ENCODE results near the gene GNPAT.
"Not testable (repeated sequence)": the region's sequence is repeated elsewhere in the genome, so short reads cannot be mapped to it uniquely, and the experiment has no call there.

GNPAT gene

DNA sequence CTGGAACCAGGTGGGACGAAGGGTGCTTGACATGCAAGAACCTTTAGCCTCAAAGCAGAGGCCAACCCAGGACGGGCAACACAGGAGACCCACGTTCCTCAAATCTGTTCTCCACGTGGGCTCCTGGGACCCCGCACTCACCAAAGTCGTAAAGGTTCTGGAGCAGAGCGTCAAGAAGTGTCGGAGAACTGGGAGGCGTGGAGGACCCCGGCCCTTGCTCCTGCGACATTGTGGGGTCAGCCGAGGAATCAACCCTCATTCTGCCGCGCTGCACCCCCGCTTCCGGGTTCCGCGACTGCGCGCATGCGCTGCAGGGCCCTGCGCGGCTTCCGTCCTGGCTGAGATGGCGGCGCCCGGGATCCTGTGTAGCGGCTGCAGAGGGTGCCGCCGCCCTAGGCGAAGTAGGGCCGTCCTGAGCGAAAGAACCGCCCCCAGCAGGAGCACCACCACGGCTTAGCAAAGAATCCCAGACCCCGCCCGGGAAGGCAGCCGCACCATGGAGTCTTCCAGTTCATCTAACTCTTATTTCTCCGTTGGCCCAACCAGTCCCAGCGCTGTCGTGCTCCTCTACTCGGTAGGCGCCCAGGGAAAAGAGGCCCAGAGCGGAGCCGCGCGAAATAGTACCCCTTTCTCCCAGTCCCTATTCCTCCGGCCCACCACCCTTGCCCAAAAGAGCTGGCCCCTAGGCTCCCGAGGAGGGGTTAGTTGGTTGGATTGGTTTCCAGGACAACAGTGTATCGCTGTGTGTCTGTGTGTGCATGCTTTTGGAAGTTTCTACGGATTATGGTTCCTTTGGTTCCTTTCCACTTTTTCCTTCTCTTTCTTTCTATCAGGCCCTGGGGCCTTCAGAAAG is at the start of gene GNPAT:
GNPAT (plus strand) TSS at position 330 of the 853 bp plus-strand sequence; CDS start at position 497, 167 bp downstream.
- peak; percentile 83 to 86 for DNase-seq (ENCODE audit: low read depth in 2 of 2)

DNA sequence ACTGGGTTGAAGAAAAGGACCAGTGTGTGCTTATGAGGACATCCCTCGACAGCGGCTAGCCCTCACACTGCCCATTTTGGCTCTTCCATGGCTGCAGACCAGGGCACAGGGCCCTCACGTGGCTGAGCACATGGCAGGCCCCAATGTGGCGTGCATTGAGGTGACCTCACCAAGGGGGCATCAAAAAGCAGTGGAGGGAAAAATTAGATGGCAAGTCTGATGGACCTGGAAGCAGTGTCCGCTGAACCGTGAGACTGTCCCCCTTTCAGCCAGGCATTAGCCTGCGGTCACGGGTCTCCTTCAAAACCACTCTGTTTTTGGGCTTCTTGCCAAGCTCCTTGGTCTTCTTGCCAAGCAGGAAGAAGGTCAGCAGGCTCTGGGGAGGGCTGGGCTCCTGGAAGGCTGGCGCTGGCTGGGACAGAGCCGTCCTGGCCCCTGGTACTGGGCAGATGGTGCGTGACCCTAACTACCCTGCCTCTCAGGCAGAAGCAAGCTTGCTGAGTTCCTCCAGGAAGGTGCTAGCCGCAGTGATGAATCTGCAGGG is 48.3 kb upstream of the GNPAT start:
- no peak for DNase-seq (ENCODE audit: low read depth in 2 of 2)

DNA sequence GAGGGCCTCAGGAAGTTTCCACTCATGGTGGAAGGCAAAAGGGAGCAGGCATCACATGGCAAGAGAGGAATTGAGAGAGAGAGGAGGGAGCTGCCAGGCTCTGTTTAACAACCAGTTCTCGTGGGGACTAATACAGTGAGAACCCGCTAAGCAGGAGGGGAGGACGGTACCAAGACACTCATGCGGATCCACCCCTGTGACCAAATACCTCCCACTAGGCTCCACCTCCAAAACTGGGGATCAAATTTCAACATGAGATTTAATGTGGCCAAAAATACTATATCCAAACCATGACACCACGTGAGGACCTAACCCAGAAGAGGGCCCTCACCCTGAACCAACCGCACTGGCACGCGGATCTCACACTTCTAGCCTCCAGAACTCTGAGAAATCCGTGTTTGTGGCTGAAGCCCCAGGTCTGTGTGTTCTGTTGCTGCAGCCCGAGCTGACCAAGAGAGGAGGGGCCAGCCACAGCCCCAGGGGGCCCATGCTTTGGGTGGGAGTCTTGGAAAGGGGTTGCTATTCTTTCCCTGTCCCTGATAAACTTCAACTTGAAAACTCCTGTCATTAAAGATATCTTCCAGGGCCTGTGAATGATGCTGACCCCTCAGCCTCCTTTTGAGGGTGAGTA is 47.2 kb upstream of the GNPAT start:
- DNase-seq (ENCODE audit: low read depth in 2 of 2): no peak

DNA sequence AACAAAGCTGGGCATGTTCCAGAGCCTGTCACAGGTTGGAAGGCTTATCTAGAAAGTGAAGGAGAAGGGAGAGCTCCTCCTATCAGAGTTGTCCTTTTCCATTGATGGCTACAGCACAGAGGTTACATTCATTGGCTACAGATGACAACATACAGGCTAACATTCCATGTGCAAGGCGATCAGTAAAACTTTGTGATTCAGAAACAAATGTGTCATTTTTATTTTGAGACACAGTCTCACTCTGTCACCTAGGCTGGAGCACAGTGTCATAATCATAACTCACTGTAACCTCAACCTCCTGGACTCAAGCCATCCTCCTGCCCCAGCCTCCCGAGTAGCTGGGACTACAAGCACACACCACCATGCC is 46.6 kb upstream of the GNPAT start:
- no peak for DNase-seq (ENCODE audit: low read depth in 2 of 2)

DNA sequence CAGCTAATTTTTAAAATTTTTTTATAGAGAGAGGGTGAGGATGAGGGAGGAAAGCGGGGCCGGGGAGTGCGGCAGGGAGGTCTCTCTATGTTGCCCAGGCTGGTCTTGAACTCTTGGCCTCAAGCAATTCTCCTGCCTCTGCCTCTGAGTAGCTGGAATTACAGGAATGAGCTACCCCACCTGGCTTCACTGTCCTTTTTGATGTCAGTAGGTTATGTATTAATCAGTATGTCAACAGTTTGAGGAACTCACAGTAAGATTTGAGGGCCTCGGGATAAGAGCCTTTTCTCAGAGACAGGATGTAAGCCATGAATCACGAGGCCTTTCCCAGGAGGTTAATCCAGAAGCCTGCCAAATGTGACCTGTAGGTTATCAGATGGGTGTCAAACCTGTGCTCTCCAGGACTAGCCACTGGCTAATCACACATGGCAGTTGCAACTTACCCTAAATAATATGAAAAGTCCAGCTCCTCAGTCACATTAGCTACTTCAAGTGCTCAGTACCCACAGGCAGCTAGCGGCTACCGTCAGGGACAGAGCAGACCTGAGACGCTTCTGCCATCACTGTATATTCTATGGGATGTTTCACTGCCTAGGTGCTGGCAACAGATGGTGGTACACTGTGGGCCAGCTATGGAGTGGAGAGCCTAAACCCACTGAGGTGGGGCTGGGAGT is 46.0 kb upstream of the GNPAT start:
- no peak for DNase-seq (ENCODE audit: low read depth in 2 of 2)

DNA sequence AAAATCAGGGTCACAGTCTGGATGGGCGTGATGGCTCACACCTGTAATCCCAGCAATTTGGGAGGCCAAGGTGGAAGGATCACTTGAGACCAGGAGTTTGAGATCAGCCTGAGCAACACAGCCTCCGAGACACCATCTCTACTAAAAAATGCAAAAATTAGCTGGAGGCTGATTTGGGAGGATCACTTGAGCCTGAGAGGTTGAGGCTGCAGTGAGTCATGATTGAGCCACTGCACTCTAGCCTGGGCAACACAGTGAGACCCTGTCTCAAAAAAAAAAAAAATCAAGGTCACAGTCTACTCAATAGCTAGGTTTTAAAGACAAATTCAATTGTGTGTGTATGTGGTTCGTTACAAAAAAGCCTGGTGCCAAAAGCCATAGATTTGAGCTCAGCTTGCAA is 44.7 kb upstream of the GNPAT start:
- DNase-seq (ENCODE audit: low read depth in 2 of 2): no peak

DNA sequence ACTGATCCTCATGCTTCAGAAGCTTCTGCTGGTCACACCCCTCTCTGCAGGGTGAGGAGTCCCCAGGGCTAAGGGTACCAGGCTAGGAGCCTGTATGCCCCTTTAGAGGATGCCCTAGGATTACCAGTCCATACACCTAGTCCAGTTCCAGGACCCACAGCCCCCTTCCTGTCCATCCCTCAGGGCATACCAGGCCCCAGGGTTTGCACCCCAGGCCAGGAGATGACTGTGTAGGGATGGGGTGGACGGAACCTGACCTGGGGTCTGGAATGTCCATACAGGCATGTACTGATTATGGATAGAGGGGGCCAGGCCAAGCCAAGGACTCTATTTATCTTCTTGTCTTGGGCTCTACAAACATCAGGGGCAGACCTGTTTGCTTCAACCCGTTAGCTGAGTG is 44.3 kb upstream of the GNPAT start:
- no peak for DNase-seq (ENCODE audit: low read depth in 2 of 2)

DNA sequence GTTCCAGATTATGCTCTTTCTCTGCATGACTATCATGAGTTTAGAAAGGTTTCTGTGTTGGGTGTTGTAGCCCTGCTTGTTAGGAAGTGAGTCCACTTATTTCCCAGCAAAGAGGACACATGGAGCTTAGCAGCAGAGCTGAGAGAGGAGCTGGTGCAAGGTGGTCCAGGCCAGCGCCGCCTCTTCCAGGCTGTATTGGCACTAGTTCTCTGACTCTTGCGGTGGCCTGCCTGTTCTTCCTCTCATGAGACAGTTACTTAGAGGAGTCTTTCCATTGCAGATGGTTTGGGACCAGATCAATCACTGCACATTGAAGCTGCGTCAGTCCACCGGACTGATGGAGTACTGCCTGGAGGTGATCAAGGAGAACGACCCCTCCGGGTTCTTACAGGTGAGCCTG is 41.1 kb upstream of the GNPAT start:
- no peak for DNase-seq (ENCODE audit: low read depth in 2 of 2)

DNA sequence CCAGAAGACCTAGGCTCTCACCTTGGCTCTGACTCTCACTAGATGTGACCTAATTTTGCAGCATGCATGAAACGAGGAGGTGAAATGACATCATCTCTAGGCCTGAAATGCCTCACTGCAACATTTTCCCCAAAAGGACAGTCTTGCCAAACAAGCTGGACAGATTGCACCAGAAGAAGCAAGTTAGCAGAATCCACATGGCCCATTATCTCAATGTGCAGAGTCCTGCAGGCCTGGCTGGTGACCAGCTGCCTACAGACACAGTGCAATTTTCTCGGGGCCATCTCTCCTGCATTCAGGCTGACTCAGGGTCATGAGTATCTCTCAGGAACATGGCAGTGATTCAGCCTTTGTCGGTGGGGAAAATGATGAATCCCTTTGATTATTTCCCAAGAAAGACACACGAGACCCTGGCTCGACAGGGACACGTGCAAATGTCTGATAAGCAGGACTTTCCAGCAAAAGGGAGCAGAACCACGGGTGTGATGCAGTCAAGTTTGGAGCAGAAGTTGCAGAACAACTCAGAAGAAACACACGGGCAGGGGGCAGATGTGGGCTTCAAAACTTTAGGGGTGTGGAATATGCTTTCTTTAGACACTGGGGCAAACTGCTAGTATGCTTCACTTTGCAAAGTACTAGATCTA is 40.5 kb upstream of the GNPAT start:
- DNase-seq (ENCODE audit: low read depth in 2 of 2): no peak

DNA sequence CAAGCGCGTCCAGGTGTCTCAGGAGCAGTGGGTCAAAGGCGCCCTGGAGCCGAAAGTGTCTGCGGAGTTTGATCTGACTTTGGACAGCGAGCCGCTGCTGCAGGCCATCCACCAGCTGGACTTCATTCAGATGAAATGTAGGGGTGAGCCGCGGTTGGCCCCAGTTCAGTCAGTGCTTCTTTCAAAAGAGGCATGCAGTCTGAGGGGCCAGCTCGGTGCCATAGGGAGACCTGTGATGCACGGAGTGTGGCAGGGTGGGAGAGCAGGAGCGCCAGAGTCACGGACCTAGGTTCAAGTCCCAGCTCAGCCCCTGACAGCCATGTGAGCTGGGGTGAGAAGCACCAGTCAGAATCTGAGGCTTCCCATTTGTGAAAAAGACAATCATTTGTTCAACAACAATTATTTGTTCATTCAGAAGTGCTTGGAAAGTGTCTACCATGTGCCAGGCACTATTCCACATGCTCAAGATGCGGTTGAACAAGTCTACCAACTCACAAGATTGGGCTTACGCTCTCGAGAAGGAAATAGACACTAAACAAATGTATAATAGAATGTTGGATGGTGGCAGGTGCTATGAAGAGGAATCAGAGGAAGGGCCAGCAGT is 39.5 kb upstream of the GNPAT start:
- no peak for DNase-seq (ENCODE audit: low read depth in 2 of 2)

DNA sequence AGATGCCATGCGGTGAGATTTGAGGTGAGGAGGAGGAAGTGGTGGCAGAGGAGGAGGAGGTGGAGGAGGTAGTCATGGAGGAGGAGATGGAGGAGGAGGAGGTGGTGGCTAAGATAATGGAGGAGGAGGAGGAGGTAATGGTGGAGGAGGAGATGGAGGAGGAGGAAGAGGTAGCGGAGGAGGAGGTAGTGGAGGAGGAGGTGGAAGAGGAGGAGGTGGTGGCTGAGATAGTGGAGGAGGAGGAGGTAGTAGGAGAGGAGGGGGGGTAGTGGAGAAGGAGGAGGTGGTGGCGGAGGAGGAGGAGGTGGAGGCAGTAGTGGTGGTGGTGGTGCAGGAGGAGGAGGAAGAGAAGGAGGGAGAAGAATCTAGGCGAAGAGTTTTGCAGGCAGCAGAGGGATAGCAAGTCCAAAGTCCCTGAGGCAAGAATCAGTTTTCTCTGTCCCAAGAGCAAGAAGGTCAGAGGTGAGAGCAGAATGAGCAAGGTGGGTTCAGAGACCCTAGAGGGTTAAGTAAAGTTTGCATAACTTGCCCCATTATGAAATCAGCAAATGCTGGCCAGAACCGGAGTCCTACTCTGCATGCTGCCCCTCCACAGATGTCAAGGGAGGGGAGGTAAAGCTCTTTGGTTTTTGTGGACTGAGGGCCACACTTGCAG is 38.9 kb upstream of the GNPAT start:
- DNase-seq (ENCODE audit: low read depth in 2 of 2): no peak

DNA sequence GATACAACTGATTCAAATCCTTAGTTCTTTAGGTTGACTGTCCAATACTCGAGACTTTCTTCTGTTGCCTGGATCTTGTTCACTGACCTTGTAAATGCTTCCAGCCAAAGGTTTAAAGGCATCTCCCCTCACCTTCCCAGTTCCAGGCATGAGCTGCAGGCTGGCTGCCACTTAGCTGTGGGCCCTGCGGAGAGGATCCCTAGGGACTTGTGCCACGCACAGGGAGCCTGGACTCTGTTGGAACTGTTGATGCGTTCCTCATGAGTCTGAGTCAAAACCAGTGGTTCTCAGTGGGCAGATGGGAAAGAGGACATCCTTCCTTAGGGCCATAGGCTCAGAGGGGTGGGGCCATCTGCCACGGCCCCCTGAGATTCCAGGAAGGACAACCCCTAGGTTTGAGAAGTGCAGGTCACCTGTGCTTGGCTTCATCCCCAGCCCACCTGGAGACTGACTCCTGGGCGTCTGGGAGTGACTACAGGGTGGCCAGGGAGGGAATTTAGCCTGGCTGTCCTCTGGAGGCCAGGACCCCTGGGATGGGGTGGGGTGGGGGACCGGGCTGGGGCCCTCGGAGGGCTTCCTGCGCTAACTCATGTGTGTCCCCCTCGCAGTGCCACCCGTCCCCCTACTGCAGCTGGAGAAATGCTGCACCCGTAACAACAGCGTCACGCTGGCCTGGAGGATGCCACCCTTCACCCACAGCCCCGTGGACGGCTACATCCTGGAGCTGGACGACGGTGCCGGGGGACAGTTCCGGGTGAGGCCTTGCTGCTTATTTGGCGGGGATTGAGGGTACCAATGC is 37.6 kb upstream of the GNPAT start:
- DNase-seq (ENCODE audit: low read depth in 2 of 2): no peak

DNA sequence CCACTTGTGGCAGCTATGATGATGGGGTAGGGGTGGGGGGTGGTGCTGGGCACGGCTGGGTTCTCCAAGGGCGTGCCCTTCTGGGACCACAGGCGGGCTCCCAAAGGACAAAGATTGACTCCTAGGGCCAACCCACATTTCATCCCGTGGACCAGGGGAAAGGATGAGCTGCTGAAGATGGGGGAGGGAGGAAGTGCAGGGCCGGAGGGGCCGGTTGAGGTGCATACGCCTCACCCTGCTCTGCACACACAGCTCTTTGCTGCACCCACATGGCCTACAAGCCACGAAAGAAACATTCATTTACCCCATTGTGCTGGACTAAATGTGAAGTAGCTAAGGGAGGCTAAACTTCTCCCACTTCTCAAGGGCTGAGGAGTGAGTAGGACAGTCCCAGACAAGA is 34.2 kb upstream of the GNPAT start:
- DNase-seq (ENCODE audit: low read depth in 2 of 2): no peak

DNA sequence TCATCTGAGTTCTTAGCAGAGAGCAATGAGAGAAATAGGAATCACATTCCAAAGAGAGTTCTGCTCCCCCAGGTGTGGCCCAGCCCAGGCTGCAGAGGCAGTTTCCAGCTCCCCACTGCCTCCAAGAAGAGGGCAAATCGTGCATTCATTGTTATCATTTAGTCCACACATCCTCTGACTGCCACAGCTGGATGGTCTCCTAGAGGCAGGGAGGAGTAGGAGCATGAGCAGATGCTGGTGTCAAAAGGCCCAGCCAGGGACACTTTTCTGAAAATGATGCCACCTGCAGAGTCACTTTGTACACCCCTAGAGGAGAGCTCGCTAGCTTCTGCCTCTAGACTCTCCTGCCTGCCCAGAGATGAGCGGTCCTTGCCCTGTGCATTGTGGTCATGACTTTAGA is 33.6 kb upstream of the GNPAT start:
- no peak for DNase-seq (ENCODE audit: low read depth in 2 of 2)

DNA sequence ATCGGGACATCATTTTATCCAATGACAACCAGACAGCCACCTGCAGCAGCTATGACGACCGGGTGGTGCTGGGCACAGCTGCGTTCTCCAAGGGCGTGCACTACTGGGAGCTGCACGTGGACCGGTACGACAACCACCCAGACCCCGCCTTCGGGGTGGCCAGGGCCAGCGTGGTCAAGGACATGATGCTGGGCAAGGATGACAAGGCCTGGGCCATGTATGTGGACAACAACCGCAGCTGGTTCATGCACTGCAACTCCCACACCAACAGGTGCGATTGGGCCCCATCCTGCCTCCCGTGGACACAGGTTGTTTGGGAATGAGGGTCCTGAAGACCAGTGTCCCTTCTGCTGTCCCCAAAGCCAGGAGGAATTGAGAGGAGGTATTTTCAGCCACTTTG is 32.0 kb upstream of the GNPAT start:
- DNase-seq (ENCODE audit: low read depth in 2 of 2): no peak

DNA sequence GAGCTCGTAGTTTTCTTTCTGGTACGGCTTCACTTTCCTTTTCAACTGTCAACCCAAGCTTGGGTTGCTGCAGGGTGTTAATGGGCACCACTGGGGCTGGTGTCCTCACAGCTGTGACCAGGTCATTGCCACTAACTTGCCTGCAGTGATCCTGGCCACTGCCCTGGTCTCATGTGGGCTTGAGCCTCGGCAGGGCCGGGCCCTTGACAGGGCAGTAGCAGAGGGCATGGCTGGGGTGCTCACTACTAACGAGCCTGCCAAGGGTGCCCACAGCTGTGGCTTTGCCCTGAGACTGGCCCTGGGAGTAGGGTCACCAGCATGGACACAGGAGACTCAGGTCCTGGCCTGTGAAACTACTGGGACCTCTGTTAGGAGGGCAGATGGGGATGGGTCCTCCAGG is 31.5 kb upstream of the GNPAT start:
- no peak for DNase-seq (ENCODE audit: low read depth in 2 of 2)

DNA sequence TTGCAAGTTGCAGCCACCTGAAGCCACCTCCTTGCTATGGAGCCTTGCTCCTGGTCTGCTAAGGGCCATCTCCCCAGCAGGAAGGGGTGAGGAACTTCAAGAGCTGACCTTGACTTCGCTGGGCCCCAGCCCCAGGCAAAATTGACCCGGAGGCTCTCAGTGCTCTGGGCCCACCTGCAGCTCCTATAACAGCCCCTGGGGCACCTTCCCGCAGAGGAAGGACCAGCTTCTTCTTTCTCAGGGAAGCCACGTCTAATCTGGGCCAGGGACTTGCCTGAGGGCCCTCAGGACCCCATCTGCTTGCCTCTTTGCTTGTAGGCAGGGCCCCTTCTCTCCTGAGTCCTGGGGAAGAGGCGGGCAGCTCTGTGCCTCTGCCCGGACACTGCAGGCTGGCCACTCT is 30.9 kb upstream of the GNPAT start:
- DNase-seq (ENCODE audit: low read depth in 2 of 2): no peak

DNA sequence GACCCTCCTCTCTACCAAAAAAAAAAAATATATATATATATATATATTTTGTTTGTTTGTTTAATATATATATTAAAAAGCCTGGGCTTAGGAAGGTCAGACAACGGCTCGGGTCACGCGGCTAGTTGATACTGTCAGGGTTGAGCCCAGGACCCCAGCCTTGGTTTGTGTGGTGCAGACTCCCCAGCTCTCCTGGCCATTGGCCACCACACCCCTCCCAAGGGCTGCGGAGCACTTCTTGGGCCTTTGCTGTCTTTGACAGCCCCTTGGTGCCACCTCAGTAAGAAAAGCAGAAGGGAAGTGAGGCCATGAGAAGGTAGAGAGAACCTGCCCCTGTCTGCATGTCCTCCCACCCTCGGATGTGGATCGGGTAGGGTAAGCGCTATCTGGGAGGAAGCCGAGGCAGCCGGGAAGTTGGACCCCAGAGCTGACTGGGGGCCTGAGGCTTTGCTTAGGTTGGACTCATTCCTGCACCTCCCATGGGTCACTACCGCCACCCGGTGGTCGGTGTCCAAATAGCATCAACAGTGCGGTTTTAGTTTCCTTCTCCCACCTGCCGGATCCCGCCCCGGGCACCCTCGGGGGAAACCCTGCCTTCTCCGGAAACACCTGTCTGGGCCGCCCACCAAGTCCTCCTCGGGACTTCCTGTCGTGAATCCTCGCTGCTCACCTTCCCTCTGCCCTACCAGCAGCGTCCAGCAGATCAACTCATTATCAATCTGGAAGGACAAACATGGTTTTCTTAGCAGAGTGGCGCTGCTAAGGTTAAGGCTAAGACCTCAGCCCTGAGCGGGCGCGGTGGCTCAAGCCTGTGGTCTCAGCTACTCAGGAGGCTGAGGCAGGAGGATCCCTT is 29.8 kb upstream of the GNPAT start:
- DNase-seq (ENCODE audit: low read depth in 2 of 2): peak; percentile 83

DNA sequence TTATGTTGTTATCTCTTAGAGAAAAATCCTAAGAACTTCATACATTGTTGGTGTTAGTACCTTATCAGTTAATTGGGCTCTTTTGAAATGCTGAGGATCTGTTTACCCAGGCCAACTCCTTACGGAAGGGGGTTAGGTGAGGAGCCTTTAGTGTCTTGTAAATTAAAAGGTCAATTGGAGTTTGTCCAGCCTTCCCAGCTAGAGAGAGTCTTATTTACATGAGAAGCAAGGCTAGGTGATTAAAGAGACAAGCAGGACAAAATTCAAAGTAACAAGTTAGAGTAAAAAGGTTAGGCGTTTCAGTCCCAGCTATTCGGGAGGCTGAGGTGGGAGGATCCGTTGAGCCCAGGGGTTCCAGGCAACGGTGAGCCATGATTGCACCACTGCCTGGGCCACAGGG is 28.7 kb upstream of the GNPAT start:
- not testable (repeated sequence) for DNase-seq (ENCODE audit: low read depth in 2 of 2)

All from stimulated activated CD8-positive, alpha-beta memory T cell treated with anti-CD3 and anti-CD28 coated beads, Interleukin-15, amount 100 ng/mL, for 48 hours (primary cell).